ENCODE measurements around the gene CD22.

The CD22 gene

DNA sequence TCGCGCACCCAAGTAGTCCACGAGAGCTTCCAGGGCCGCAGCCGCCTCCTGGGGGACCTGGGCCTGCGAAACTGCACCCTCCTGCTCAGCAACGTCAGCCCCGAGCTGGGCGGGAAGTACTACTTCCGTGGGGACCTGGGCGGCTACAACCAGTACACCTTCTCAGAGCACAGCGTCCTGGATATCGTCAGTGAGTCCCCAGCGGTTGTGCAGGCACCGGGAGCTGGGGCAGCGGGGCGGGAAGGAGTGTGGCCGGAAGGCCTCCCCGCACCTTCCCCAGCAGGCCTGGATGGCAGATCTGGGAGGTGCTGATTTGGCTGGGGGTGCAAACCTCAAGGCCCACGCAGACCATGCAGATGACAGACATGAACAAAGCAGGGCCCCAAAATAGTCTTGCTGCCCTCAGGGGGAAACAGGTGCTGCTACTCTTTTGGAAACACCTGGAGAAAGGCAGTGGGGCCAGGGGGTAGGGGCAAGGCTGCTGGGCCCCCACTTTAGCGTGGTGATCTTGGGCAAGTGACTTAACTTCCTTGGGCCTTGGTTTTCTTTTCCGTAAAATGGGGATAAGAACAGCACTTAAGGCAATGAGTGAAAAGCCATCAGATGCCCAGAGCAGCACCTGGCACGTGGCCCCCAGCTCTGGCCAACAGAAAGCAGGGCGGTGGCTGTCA, 33.1 kb upstream of the CD22 start:
- DNase-seq (ENCODE audit: low read depth in 2 of 2): no peak

DNA sequence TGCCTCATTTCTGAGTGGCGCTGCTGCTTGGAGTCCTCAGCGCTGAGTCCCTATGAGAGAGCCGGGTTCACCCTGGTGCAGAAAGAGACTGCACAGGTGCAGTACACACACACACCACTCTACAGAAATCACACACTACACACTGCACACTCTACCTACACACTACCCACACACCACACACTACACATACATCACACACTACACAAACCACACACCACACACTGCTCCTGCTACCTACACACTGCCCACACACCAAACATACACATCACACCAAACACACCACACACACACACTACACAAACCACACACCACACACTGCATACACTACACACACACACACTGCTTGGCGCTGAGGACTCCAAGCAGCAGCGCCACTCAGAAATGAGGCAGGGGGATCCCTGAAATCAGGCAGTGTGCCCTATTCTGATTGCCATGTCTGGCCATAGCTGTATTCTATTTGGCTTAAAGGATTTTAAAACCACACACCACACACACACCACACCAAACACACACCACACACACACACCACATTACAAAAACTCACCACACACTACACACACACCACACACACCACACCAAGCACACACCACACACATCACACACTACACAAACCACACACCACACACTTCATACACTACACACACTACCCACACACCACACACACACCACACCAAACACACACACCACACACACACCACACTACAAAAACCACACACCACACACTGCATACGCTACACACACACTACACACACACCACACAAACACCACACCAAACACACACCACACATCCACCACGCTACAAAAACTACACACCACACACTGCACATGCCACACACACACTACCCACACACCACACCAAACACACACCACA, 32.1 kb upstream of the CD22 start:
- no peak for DNase-seq (ENCODE audit: low read depth in 2 of 2)

DNA sequence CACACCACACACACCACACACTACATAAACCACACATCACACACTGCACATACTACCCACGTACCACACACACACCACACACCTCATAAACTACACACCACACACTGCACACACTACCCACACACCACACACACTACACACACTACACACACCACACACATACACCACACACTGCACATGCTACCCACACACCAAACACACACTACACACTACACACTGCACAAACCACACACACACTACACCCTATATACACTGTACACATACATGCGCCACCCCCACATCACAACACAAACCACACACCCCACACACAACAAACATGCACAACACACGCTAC, 31.5 kb upstream of the CD22 start:
- no peak for DNase-seq (ENCODE audit: low read depth in 2 of 2)

DNA sequence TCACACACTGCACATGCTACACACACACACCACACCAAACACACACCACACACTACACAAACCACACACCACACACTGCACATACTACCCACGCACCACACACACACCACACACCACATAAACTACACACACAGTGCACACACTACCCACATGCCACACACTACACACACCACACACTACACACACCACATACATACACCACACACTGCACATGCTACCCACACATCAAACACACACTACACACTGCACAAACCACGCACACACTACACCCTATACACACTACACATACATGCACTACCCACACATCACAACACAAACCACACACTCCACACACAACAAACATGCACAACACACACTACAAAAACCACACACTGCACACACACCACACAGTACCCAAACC, 31.1 kb upstream of the CD22 start:
- DNase-seq (ENCODE audit: low read depth in 2 of 2): no peak

DNA sequence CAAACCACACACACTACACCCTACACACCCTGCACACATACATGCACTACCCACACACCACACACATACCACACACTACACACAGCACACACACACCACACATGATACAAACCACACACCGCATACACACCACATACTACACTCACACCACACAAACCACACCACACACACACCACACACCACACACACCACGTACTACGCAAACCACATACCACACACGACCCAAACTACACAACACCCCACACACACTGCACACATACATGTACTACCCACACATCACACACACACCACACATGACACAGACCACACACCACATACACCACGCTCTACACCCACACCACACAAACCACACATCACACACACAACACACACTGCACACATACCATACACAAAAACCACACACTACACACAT, 30.4 kb upstream of the CD22 start:
- DNase-seq (ENCODE audit: low read depth in 2 of 2): no peak

DNA sequence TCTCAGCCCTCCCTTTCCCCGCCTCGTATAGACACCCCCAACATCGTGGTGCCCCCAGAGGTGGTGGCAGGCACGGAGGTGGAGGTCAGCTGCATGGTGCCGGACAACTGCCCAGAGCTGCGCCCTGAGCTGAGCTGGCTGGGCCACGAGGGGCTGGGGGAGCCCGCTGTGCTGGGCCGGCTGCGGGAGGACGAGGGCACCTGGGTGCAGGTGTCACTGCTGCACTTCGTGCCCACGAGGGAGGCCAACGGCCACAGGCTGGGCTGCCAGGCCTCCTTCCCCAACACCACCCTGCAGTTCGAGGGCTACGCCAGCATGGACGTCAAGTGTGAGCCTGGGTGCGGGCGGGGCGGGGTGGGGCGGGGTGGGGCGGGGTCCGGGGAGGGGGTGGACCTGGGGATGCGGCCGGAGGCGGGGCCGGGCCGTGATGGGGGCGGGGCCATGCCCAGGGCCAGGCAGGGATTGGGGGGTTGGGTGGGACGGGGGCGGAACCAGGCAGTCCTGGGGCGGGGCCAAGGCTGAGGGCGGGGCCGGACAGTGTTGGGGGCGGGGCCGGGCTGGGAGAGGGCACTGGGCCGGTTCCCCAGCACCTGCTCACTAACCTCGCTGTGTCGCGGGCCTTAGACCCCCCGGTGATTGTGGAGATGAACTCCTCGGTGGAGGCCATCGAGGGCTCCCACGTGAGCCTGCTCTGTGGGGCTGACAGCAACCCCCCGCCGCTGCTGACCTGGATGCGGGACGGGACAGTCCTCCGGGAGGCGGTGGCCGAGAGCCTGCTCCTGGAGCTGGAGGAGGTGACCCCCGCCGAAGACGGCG, 29.3 kb upstream of the CD22 start:
- no peak for DNase-seq (ENCODE audit: low read depth in 2 of 2)

DNA sequence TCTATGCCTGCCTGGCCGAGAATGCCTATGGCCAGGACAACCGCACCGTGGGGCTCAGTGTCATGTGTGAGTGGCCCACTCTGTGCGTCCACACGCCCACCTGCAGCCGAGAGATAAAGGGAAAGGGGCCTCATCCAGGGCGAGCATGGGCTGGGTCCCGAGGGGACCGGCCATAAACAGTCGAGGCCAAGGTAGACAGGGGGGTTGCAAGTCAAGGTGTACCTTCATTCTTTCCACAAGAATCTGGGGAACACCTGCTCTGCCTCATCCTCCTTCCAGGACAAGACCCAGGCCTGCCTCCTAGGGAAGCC, 28.7 kb upstream of the CD22 start:
- DNase-seq (ENCODE audit: low read depth in 2 of 2): no peak

DNA sequence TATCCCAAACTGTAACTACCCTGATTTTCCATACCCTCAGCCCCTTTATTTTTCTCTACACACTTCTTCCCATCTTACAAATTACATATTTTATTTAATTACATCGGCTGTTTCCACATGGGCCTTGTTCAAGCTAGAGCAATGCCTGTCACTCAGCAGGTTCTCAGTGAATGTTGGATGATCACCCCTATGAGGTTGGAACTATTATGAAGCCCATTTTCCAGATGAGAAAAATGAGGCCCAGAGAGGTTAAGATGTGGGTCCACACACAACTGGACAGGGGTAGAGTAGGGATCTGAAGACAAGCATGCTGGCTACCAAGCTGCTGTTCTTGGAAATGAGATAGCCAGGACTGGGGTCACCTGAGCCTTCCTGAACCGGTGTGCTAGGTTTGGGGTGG, 27.0 kb upstream of the CD22 start:
- no peak for DNase-seq (ENCODE audit: low read depth in 2 of 2)

DNA sequence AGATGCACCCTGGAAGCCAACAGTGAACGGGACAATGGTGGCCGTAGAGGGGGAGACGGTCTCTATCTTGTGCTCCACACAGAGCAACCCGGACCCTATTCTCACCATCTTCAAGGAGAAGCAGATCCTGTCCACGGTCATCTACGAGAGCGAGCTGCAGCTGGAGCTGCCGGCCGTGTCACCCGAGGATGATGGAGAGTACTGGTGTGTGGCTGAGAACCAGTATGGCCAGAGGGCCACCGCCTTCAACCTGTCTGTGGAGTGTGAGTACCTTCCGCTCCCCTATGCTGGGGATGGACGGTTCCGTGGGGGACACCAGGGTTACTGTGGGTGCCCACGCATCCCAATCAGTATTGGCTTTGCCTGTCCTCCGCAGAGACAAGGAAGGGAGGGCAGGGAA, 26.5 kb upstream of the CD22 start:
- no peak for DNase-seq (ENCODE audit: low read depth in 2 of 2)

DNA sequence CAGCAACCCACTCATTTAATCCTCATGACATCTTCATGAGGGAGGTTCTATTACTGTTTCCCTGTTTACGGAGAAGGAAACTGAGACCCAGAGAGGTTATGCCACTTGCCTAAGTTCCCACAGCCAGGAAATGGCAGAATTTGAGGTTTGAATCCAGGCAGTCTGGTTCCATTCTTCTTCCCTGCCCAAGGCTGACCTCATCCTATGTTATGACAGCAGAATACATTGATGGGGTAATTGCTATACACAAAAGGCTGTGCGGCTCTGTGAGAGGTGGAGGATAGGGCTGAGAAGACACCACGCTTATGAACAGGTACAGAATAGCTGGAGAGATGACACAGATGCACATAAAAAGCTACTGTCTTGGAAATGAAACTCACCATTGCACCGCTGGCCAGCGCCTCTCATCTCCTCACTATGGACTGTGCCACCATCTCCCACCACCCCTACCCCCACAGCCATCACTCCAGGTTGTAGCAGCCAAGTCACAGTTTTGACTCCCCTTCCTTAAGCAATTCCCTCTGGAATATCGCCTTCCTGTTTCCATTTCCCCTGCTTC, 25.6 kb upstream of the CD22 start:
- no peak for DNase-seq (ENCODE audit: low read depth in 2 of 2)

DNA sequence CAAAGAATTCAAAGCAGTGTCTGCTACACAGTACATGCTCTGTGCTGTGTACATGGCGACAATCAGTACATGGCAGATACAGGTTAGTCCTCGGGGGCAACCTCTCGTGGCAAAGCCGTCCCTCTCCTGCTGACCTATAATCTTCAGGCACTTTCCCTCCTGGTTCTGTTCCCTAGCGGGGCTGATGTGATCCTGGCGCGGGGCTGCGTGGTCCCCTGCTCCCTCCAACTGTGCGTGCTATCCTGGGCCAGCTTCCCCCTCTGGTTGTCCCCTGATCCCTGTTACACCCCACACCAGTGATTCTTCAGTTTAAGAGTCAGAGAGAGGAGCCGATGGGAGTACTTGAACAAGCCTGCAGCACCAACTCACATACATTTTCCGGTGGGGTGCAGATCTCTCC, 25.0 kb upstream of the CD22 start:
- no peak for DNase-seq (ENCODE audit: low read depth in 2 of 2)

DNA sequence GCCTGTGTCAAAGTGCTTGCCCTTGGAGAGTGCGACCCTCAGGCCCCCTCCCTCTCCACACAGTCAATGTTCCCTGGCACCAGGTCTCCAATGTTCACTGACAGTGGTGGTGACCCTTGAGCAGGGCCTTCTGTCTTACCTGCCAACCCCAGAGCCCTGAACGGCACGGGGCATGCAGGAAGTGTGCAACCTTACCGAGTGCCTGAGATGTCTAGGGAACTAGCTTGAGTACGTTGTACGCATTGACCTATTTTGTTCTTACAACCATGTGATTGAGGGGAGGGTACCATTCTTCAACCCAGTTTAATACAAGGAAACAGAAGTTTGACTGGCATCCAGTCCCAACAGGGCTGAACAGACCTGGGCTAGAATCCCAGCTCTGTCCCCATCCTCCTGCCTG, 23.8 kb upstream of the CD22 start:
- DNase-seq (ENCODE audit: low read depth in 2 of 2): no peak

DNA sequence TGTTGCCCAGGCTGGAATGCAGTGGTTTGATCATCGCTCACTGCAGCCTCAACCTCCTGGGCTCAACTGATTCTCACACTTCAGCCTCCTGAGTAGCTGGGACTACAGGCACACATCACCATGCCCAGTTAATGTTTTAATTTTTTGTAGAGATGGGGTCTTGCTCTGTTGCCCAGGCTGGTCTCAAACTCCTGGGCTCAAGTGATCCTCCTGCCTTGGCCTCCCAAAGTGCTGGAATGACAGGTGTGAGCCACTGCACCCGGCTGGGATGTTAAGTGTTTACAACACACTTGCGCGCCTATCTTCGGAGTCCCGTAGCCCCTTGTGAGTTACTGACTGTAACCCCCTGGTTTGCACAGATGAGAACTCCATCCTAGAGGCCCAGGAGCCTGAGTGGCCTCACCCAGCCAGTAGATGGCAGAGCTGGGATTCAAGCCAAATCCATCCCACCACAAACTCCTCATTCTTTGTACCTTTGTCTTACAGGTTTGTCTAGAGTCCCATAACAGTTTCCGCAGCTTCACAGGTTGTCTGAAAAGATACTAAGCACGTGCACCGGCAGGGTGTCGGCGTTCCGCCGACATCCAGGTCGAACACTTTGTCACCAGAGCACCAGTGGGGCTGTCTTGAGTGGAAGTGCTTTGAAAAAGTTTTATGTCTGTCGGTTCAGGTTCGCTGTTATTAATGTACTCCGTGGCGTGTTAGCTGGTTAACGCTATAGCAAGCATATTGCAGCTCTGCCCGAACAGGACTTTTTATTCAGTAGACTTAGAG, 22.3 kb upstream of the CD22 start:
- no peak for DNase-seq (ENCODE audit: low read depth in 2 of 2)

DNA sequence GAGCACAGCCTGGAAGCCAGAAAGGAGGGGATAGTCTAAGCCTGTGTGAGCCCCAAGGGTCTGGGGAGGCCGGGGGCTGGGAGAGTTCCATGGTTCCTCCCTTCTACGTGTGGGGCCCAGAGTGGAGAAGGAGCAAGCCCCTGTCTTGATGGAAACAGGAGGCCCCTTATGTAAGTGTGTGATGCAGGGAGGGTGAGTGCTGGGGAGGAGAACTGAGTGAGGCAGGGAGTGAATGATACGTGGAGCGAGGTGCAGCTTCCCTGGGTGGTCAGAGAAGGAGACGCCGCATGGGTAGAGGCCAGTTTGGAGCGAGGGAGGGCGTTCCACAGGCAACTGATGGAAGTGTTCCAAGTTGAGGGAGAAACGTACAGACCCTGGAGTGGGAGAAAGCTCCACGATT, 21.1 kb upstream of the CD22 start:
- DNase-seq (ENCODE audit: low read depth in 2 of 2): no peak

DNA sequence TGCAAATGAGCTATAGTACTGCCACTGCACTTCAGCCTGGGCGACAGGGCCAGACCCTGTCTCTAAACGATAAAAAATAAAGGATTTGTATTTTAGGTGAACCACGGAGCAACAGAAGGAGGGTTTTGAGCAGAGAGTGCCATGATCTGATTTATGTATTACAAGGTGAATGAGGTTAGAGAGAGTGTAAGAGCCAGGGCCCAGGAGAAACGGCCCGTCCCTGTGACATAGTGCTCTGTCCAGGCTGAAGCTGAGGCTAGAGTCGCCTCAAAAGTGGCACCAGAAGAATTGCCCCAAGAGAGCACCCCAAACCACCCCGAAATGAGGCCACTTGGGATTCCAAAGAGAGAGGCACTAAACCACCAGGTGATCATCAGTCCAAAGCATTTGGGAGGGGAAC, 20.1 kb upstream of the CD22 start:
- DNase-seq (ENCODE audit: low read depth in 2 of 2): no peak

DNA sequence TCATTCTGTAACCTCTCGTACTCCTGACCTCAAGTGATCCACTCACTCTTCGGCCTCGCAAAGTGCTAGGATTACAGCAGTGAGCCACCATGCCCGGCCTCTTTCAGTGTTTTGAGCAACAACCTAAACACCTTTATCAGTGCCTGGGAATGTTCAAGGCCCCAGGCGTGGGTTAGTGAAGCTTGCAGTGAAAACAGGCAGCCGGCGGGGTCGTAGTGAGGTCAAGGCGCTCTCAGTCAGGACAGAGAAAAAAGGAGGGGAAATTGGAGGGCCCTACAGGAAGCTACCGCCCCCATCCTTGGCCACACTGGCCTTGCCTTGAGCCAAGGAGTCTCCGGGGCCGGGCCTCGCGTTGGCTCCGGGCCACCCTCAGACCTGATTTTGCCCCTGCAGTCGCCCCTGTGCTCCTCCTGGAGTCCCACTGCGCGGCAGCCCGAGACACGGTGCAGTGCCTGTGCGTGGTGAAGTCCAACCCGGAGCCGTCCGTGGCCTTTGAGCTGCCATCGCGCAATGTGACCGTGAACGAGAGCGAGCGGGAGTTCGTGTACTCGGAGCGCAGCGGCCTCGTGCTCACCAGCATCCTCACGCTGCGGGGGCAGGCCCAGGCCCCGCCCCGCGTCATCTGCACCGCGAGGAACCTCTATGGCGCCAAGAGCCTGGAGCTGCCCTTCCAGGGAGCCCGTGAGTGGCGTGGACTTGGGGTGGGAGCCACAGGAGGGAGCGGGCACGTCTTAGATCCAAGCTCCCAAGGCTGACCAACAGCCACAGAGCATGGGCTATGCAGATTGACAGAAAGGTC, 19.3 kb upstream of the CD22 start:
- DNase-seq (ENCODE audit: low read depth in 2 of 2): no peak

DNA sequence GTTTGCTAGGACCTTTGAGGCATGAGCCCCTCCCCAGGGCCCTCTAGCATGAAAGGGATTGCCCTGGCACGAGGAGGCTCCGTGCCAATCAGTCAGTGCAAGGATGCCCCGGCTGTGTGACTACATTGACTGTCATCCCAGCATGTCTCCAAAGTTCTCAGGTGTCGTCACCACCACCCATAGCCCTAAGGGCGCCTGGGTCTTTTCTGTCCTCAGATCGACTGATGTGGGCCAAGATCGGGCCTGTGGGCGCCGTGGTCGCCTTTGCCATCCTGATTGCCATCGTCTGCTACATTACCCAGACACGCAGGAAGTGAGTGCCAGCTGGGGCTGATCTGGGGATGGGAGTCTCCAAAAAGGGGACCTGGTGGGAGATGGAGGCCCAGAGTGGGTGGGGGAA, 18.7 kb upstream of the CD22 start:
- DNase-seq (ENCODE audit: low read depth in 2 of 2): no peak

DNA sequence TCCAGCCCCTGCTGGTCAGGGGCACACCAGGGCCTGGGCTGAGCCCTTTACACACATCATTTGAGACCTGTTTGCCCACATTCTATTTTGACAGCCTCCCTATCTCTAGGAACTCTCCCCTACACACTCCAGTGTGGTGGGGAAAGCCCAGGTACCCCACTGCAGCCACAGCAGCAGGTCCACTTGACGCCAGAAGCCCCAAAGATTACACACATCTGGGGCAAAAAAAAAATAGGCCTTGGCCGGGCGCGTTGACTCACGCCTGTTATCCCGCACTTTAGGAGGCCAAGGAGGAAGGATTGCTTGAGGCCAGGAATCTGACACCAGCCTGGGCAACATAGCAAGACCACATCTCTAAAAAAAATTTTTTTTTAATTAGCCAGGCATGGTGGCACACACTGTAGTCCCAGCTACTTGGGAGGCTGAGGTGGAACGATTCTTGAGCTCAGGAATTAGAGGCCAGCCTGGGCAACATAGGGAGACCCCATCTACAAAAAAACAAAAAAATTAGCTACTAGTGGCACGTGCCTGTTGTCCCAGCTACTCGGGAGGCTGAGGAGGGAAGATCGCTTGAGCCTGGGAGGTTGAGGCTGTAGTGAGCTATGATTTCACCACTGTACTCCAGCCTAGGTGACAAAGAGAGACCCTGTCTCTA, 18.0 kb upstream of the CD22 start:
- DNase-seq (ENCODE audit: low read depth in 2 of 2): no peak

DNA sequence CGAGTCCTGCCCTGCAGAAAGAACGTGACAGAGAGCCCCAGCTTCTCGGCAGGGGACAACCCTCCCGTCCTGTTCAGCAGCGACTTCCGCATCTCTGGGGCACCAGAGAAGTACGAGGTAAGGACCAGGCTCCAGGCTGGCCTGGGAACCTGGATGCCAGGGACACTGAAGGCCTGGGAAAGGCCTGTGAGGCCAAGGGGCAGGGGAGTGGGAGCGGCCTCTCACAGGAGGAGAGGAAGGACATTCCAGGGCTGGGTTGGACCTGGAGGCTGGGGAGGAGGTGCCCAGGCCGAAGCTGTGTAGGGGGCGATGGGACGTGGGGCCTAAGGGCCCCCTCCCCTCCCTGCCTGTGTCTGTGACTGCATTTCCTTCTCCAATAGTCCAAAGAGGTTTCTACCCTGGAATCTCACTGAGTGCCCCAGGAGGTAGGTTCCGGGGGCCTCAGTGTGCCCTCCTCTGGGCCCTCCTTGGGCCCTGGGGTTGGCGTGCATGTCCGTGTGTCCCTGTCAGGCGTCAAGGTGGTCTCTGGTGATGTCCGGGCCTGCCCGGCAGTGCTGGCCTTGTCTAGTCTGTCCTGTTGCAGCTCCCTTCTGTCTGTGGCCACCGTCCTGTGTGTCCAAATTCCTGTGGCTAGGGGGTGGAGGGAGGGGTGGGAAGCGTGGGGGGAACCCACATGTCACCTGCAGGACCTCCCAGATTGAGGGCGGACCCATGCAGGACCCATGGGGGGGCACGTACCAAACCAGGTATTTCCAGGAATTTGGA, 16.9 kb upstream of the CD22 start:
- DNase-seq (ENCODE audit: low read depth in 2 of 2): no peak

DNA sequence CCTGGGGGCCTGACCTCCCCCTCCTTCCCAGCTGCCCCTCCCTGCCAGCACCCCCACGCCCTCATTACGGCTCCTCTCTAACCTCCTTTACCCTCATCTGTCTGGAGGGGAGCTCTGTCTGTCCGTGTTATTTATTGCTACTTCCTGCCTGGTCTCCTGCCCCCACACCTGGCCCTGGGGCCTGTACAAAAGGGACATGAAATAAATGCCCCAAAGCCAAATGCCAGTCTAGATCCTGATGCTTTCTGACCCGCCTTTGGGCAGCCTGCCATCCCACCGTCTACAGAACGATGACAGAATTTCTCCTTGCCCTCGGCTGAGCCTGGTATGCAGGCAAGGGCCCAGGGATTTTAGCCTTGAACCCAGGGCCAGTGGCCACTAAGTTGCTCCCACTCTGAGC, 15.4 kb upstream of the CD22 start:
- DNase-seq (ENCODE audit: low read depth in 2 of 2): no peak
